IPS-18c (cell line): Measurements from ENCODE around the gene SPTSSA.
"Not testable (repeated sequence)": the region's sequence is repeated elsewhere in the genome, so short reads cannot be mapped to it uniquely, and the experiment has no call there.

Experiments
- H3K4me3 ChIP-seq: 2 replicates; pipeline ENCODE4 v1.7.0; 2013; ENCODE audit warnings: low read depth, mild to moderate bottlenecking, low read length, moderate library complexity; ENCODE audit not compliant: insufficient read depth
- H3K9me3 ChIP-seq: one replicate; pipeline ENCODE4 v1.6.1; 2013; ENCODE audit warnings: mild to moderate bottlenecking, low read length, moderate library complexity; ENCODE audit not compliant: control insufficient read depth, insufficient read depth

SPTSSA gene

DNA sequence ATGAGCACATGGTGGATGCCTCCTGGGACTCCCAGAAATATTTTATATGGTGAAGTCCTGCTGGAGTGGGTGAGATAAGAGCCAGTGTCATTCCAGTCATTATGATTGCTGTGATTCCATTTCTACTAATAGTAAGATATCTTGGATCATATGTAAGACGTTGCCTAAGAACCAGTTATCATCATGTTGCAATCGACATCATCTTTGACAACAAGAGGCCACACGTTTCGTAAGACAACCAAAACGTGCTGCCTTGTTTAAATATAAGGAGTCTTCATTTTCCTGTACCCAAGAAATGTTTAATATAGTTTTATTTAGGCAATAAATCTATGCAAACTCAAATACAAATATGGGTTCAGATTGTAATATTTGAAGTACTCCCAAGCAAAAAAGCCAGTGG is 58.4 kb downstream of the SPTSSA start:
- no peak overlapping the region for H3K4me3 ChIP-seq

DNA sequence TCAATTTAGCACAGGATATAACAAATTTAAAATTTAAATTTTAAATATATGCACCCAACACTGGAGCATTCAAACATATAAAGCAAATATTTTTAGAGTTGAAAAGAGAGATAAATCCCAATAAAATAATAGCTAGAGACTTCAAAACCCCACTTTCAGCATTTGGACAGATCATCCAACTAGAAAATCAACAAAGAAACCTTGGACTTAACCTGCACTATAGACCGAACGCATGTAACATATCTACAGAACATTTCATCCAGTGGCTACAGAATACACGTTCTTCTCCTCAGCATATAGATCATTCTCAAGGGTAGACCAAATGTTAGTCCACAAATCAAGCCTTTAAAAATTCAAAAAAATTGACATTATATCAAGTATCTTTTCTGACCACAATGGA is 64.0 kb downstream of the SPTSSA start:
- Histone ChIP-seq H3K9me3 (no peaks in the 10 kb centered on the region), H3K4me3 (no peak overlapping the region)

More for the DNA sequence above, 58.4 kb downstream of the SPTSSA start:
- H3K9me3 ChIP-seq: no peaks in the 10 kb centered on the region

DNA sequence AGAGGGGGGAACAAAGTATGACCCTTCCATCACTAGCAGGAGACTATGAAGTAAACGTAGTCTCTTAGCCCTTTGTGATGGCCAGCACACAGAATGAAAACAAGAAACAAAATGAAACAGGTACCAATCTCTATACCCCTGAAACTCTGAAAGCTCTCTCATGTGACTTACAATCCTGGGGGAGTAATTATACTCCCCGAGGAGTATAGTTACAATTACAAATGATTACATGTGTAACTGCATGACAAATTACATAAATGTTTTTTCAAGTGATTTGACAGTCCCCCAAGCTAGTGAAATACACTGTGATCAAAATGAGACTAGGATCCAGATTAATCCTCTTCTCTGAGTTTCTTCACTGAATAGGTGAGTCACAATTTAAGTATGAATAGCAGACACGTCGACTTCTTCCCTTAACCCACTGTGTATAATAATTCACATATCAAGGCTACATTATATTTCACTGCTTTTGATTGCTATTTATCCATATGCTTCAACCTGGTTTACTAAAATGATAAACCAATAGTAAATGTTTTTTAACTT is 74.0 kb downstream of the SPTSSA start:
- no peak overlapping the region for H3K4me3 ChIP-seq

DNA sequence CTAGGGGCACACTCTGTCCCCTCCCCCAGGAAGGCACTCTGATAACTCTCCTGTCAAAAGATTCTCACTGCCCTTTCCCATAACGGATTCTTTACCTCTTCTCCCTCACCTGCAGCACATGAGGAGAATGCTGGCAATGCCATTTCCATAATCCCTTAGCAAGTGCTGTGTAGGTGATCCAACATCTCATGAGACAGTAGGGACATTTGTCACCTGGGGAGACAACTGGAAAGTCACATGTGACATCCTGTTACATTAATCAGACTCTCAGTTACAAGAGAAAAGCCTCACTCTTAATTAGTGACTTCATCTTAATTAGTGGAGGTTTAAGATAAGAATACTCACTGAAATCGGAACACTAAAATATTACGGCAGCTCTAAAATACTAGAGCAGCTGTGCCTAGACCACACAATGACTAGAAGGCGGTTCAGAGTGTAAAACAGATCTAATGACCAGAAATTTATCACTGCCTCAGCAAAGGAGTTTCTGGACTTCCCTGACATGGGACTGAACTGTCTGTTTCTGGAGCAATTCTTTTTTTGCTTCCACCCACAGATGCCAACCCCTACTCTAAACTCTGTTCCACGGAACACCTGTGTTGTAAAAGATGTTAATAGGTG is 75.1 kb downstream of the SPTSSA start:
- Histone ChIP-seq H3K4me3 (no peak overlapping the region), H3K9me3 (peaks cover 2% of the 10 kb centered on the region)

More for the DNA sequence above, 74.0 kb downstream of the SPTSSA start:
- H3K9me3 ChIP-seq: peaks cover 2% of the 10 kb centered on the region

DNA sequence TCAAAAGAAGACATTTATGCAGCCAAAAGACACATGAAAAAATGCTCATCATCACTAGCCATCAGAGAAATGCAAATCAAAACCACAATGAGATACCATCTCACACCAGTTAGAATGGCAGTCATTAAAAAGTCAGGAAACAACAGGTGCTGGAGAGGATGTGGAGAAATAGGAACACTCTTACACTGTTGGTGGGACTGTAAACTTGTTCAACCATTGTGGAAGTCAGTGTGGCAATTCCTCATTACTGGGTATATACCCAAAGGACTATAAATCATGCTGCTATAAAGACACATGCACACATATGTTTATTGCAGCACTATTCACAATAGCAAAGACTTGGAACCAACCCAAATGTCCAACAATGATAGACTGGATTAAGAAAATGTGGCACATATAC is 76.2 kb downstream of the SPTSSA start:
- H3K4me3 ChIP-seq, H3K9me3 ChIP-seq: not testable (repeated sequence)

DNA sequence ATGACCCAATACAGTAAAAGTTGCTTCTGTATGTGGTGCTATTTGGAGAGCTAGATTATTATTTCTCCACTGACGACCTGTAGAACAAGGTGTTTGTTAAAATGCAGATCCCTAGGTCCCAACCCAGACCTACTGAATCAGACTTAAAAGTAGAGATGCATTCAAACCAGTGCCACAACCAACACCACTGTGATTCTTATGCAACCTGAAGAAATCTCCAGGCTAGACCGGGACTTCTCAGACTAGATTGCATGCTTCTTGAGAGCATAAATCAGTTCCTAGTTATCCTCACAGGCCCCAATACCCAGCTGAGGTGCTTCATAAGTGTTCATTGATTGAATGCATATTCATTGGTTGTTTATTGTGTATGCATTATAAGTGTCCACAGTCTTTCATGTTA is 78.2 kb downstream of the SPTSSA start:
- H3K9me3 ChIP-seq: no peaks in the 10 kb centered on the region

More for the DNA sequence above, 78.2 kb downstream of the SPTSSA start:
- no peak overlapping the region for H3K4me3 ChIP-seq
